ENCODE results near the gene PLEKHA4.
"Not testable (repeated sequence)": the region's sequence is repeated elsewhere in the genome, so short reads cannot be mapped to it uniquely, and the experiment has no call there.

PLEKHA4 gene

DNA sequence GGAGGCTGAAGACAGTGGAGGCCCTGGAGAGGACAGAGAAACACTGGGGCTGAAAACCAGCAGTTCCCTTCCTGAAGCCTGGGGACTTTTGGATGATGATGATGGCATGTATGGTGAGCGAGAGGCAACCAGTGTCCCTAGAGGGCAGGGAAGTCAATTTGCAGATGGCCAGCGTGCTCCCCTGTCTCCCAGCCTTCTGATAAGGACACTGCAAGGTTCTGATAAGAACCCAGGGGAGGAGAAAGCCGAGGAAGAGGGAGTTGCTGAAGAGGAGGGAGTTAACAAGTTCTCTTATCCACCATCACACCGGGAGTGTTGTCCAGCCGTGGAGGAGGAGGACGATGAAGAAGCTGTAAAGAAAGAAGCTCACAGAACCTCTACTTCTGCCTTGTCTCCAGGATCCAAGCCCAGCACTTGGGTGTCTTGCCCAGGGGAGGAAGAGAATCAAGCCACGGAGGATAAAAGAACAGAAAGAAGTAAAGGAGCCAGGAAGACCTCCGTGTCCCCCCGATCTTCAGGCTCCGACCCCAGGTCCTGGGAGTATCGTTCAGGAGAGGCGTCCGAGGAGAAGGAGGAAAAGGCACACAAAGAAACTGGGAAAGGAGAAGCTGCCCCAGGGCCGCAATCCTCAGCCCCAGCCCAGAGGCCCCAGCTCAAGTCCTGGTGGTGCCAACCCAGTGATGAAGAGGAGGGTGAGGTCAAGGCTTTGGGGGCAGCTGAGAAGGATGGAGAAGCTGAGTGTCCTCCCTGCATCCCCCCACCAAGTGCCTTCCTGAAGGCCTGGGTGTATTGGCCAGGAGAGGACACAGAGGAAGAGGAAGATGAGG is 5.3 kb upstream of the PLEKHA4 start:
- H3K4me1 ChIP-seq: peaks cover 12% of the 10 kb centered on the region
- peak overlapping the region; percentile 88 for H3K4me3 ChIP-seq (ENCODE audit: low read depth, low read length)
- TF ChIP-seq, protein P1, sequence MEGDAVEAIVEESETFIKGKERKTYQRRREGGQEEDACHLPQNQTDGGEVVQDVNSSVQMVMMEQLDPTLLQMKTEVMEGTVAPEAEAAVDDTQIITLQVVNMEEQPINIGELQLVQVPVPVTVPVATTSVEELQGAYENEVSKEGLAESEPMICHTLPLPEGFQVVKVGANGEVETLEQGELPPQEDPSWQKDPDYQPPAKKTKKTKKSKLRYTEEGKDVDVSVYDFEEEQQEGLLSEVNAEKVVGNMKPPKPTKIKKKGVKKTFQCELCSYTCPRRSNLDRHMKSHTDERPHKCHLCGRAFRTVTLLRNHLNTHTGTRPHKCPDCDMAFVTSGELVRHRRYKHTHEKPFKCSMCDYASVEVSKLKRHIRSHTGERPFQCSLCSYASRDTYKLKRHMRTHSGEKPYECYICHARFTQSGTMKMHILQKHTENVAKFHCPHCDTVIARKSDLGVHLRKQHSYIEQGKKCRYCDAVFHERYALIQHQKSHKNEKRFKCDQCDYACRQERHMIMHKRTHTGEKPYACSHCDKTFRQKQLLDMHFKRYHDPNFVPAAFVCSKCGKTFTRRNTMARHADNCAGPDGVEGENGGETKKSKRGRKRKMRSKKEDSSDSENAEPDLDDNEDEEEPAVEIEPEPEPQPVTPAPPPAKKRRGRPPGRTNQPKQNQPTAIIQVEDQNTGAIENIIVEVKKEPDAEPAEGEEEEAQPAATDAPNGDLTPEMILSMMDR (IDR thresholded peaks at IDR 0.05; ENCODE audit: low read depth, low read length): no peak

DNA sequence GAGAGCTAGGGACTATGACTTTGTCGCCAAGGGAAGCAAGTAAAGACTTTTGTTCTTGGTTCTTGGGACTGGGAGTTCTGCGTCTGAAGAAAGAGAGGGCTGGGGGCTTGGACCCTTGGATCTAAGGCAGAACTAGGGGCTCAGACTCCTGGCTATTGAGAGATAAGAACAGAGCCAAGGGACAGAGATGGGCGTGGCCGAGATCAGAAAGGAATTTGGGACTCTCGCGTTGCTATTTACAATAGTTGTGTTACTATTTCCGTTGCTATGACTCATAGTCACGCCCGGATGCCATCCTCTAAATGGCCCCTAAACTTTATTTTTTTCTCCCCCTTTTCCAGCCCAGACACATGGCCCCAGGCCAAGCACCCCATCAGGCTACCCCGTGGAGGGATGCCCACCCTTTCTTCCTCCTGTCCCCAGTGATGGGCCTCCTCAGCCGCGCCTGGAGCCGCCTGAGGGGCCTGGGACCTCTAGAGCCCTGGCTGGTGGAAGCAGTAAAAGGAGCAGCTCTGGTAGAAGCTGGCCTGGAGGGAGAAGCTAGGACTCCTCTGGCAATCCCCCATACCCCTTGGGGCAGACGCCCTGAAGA is 4.6 kb upstream of the PLEKHA4 start:
- Histone ChIP-seq H3K9me3 (no peaks in the 10 kb centered on the region), H3K4me1 (peaks cover 12% of the 10 kb centered on the region), H3K4me3 (ENCODE audit: low read depth, low read length) (peak overlapping the region; percentile 88), H3K36me3 (no peaks in the 10 kb centered on the region; the same call in 1 of the 2 replicates), H3K27me3 (no peaks in the 10 kb centered on the region)
- peak; percentile 71 for DNase-seq
- TF ChIP-seq, protein P1 (IDR thresholded peaks at IDR 0.05; ENCODE audit: low read depth, low read length): no peak

More for the DNA sequence above, 5.3 kb upstream of the PLEKHA4 start:
- Histone ChIP-seq H3K27me3 (no peaks in the 10 kb centered on the region), H3K9me3 (no peaks in the 10 kb centered on the region), H3K36me3 (no peaks in the 10 kb centered on the region; the same call in 1 of the 2 replicates)
- peak; percentile 24 for DNase-seq

DNA sequence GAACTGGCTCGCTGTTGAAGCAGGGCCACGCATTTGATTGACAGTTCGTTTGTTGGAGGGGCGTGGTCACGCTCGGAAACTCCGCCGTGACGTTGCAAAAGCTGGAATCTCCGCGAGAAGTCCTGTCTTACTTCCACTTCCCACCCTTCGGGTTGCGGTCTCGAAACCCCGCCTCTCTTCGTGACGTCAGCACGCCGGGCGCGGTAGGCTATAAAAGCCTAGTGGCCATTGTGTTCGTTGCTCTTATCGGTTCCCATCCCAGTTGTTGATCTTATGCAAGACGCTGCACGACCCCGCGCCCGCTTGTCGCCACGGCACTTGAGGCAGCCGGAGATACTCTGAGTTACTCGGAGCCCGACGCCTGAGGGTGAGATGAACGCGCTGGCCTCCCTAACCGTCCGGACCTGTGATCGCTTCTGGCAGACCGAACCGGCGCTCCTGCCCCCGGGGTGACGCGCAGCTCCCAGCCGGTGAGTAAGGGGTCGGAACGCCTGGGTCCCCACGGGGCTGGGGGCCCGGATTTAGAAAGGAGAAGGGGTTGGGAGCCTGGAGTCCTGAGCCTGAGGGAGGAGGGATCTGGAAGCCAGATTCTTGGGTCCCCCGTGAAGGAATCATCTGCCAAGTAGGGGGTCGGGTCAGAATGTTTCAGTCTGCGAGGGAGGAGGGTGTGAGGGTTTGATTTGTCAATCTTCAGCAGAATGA is 3.9 kb upstream of the PLEKHA4 start, which contains the start of gene PPP1R15A:
Gene PPP1R15A (plus strand): TSS at position 240 of the 702 bp plus-strand sequence. CDS start 813 bp downstream, outside the sequence.
- DNase-seq: peak; percentile 97
- no peaks in the 10 kb centered on the region; the same call in 1 of the 2 replicates for H3K36me3 ChIP-seq
- no peaks in the 10 kb centered on the region for H3K9me3 ChIP-seq
- H3K4me3 ChIP-seq (ENCODE audit: low read depth, low read length): peak within 1 kb of the TSS; percentile 88
- TF ChIP-seq, protein P1 (IDR thresholded peaks at IDR 0.05; ENCODE audit: low read depth, low read length): no peak
- peaks cover 14% of the 10 kb centered on the region for H3K4me1 ChIP-seq
- H3K27me3 ChIP-seq: no peaks in the 10 kb centered on the region

DNA sequence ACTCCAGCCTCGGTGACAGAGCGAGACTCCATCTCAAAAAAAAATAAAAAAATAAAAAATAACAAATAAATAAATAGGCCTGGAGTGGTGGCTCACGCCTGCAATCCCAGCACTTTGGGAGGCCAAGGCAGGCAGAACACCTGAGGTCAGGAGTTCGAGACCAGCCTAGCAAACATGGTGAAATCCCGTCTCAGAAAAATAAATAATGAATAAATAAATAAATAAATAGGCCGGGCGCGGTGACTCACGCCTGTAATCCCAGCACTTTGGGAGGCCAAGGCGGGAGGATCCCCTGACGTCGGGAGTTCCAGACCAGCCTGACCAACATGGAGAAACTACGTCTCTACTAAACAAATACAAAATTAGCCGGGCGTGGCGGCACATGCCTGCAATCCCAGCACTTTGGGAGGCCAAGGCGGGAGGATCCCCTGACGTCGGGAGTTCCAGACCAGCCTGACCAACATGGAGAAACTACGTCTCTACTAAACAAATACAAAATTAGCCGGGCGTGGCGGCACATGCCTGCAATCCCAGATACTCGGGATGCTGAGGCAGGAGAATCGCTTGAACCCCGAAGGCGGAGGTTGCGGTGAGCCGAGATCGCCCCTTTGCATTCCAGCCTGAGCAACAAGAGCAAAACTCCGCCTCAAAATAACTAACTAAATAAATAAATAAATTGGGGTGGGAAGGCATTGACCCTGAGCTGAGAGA is 3.2 kb upstream of the PLEKHA4 start:
- H3K4me3 ChIP-seq (ENCODE audit: low read depth, low read length); H3K27me3 ChIP-seq; H3K9me3 ChIP-seq; DNase-seq; H3K36me3 ChIP-seq: not testable (repeated sequence)
- peaks cover 16% of the 10 kb centered on the region for H3K4me1 ChIP-seq

DNA sequence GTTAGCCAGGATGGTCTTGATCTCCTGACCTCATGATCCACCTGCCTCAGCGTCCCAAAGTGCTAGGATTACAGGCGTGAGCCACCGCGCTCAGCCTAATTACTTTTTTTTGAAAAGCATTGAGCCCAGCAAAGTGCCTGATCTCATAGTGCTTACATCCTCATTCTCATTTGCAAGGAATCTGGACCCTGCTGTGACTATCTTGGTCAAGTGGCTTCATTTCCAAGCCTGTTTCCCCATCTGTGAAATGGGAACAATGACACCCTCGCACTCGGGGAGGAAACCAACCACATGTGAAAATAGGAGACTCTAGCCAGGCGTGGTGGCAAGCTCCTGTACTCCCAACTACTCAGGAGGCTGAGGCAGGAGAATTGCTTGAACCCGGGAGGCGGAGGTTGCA is 1.6 kb upstream of the PLEKHA4 start:
- H3K4me3 ChIP-seq (ENCODE audit: low read depth, low read length): no peak overlapping the region
- TF ChIP-seq, protein P1 (IDR thresholded peaks at IDR 0.05; ENCODE audit: low read depth, low read length): no peak
- no peak for DNase-seq
- no peaks in the 10 kb centered on the region for H3K9me3 ChIP-seq
- peaks cover 14% of the 10 kb centered on the region for H3K4me1 ChIP-seq
- H3K36me3 ChIP-seq: no peaks in the 10 kb centered on the region; the same call in 1 of the 2 replicates
- no peaks in the 10 kb centered on the region for H3K27me3 ChIP-seq

DNA sequence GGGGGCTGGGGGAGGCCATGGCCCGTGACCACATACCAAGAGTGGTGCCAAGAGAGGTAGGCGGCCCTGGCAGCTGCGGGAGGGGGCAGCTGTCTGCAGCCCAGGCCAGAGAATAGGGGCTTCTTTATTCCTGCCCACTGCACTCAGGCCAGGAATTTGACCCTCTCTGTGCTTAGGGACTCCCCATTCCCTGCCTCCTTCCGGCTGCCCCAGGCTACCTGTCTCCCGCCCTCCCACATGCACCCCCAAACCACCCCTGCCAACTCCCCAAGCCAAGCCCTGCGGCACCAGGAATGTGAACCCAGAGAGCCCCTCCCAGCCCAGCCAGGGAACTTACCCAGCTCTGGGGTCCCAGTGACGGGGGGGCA is 687 bp downstream of the PLEKHA4 start:
- Histone ChIP-seq H3K4me1 (peaks cover 9% of the 10 kb centered on the region), H3K4me3 (ENCODE audit: low read depth, low read length) (peak overlapping the region; percentile 44; the same call in 1 of the 2 replicates), H3K27me3 (no peaks in the 10 kb centered on the region), H3K36me3 (no peaks in the 10 kb centered on the region), H3K9me3 (no peaks in the 10 kb centered on the region)
- TF ChIP-seq, protein P1 (IDR thresholded peaks at IDR 0.05; ENCODE audit: low read depth, low read length): no peak
- no peak for DNase-seq
